ENCODE results near the gene UROS. TPM values are rescaled to one million over a fixed set of nuclear protein-coding genes. Genes with fewer than 3 reads are reported as not detected.

The UROS gene
- total RNA-seq, 2 donors from 2014 or later: 28.2 to 31.4 TPM

- DNase-seq (ENCODE audit: low spot score): no peak
- intact Hi-C loops (cut with DNase I): no loop called here
Observed at GRCh38 chr10:125840406-125840805, 17.3 kb upstream of the UROS start.

GRCh38 chr10:125838802-125839575 lies 15.9 kb upstream of the UROS start:
- no peak for DNase-seq (ENCODE audit: low spot score)
- intact Hi-C loops (cut with DNase I): no loop called here

GRCh38 chr10:125836746-125837145 lies 13.7 kb upstream of the UROS start:
- intact Hi-C loops (cut with DNase I): no loop called here
- DNase-seq (ENCODE audit: low spot score): no peak

- intact Hi-C loops (cut with DNase I): loop anchor here in 1 of 2 donors (10.0 kb wide), 1 partner anchor 94 kb away; no protein-coding TSS in a partner anchor
- DNase-seq (ENCODE audit: low spot score): no peak
Observed at GRCh38 chr10:125828311-125828710, 5.3 kb upstream of the UROS start.

GRCh38 chr10:125827133-125827532 lies 4.1 kb upstream of the UROS start:
- no peak for DNase-seq (ENCODE audit: low spot score)
- intact Hi-C loops (cut with DNase I): loop anchor here in 1 of 2 donors (10.0 kb wide), 1 partner anchor 92 kb away; no protein-coding TSS in a partner anchor

- intact Hi-C loops (cut with DNase I): loop anchor here in 1 of 2 donors (10.0 kb wide), 1 partner anchor 90 kb away; no protein-coding TSS in a partner anchor
- DNase-seq (ENCODE audit: low spot score): no peak
Observed at GRCh38 chr10:125824736-125825135, 1.7 kb upstream of the UROS start.

GRCh38 chr10:125823663-125824251 lies 699 bp upstream of the UROS start:
- intact Hi-C loops (cut with DNase I): loop anchor here in 1 of 2 donors (10.0 kb wide), 1 partner anchor 89 kb away; no protein-coding TSS in a partner anchor
- no peak for DNase-seq (ENCODE audit: low spot score)

GRCh38 chr10:125820701-125821100 lies 2.4 kb downstream of the UROS start:
- intact Hi-C loops (cut with DNase I): loop anchor here in 1 of 2 donors (10.0 kb wide), 1 partner anchor 86 kb away; no protein-coding TSS in a partner anchor

GRCh38 chr10:125817337-125817946 lies 5.6 kb downstream of the UROS start:
- intact Hi-C loops (cut with DNase I): no loop called here
- no peak for DNase-seq (ENCODE audit: low spot score)

More at GRCh38 chr10:125820701-125821100, 2.4 kb downstream of the UROS start:
- no peak for DNase-seq (ENCODE audit: low spot score)

GRCh38 chr10:125816548-125816947 lies 6.5 kb downstream of the UROS start:
- no peak for DNase-seq (ENCODE audit: low spot score)
- intact Hi-C loops (cut with DNase I): no loop called here

GRCh38 chr10:125815764-125816163 lies 7.3 kb downstream of the UROS start:
- no peak for DNase-seq (ENCODE audit: low spot score)
- intact Hi-C loops (cut with DNase I): no loop called here

- no peak for DNase-seq (ENCODE audit: low spot score)
- intact Hi-C loops (cut with DNase I): no loop called here
Observed at GRCh38 chr10:125812128-125812750, 10.8 kb downstream of the UROS start.

GRCh38 chr10:125811251-125811650 lies 11.8 kb downstream of the UROS start:
- intact Hi-C loops (cut with DNase I): no loop called here
- DNase-seq (ENCODE audit: low spot score): no peak

- DNase-seq (ENCODE audit: low spot score): no peak
- intact Hi-C loops (cut with DNase I): no loop called here
Observed at GRCh38 chr10:125808047-125808446, 15.0 kb downstream of the UROS start.

GRCh38 chr10:125802739-125803138 lies 20.3 kb downstream of the UROS start:
- no peak for DNase-seq (ENCODE audit: low spot score)
- intact Hi-C loops (cut with DNase I): no loop called here

GRCh38 chr10:125802131-125802530 lies 20.9 kb downstream of the UROS start:
- DNase-seq (ENCODE audit: low spot score): no peak
- intact Hi-C loops (cut with DNase I): no loop called here

GRCh38 chr10:125801574-125801973 lies 21.5 kb downstream of the UROS start:
- DNase-seq (ENCODE audit: low spot score): no peak
- intact Hi-C loops (cut with DNase I): no loop called here

GRCh38 chr10:125799451-125800182 lies 23.4 kb downstream of the UROS start:
- DNase-seq (ENCODE audit: low spot score): no peak
- intact Hi-C loops (cut with DNase I): no loop called here

- DNase-seq (ENCODE audit: low spot score): no peak
- intact Hi-C loops (cut with DNase I): no loop called here
Observed at GRCh38 chr10:125797994-125798662, 24.9 kb downstream of the UROS start.

All from posterior vena cava (tissue), 2 donors.